HepG2 (cell line): Measurements from ENCODE around the gene TTC31. TPM values are rescaled to one million over a fixed set of nuclear protein-coding genes. Genes with fewer than 3 reads are reported as not detected.

Experiments
- ARNT ChIP-seq: fragments of 450-650 bp; IDR thresholded peaks from 2 replicates; pipeline ENCODE4 v1.6.1; 2017
- BHLHE40 ChIP-seq: IDR thresholded peaks from 2 replicates; pipeline ENCODE4 v1.6.1; 2011; ENCODE audit warnings: low read length, improper control_type of control experiment
- CBFB ChIP-seq: sonication (generic); formaldehyde crosslinking; IDR thresholded peaks from 2 replicates; pipeline ENCODE4 v1.4.0; 2020; ENCODE audit warnings: missing genetic modification reagents
- CREM ChIP-seq, 2 experiments: sonication (generic) in 1 of 2; formaldehyde crosslinking in 1 of 2; IDR thresholded peaks; 2 replicates each; pipeline versions ENCODE4 v1.4.0 to v1.6.1; 2016 to 2020; ENCODE audit warnings: antibody characterized with exemption in 1 of 2, mild to moderate bottlenecking in 1 of 2, missing genetic modification reagents in 1 of 2
- FOXA3 ChIP-seq: IDR thresholded peaks from 2 replicates; pipeline ENCODE4 v1.6.1; 2016; ENCODE audit warnings: missing genetic modification reagents, missing compliant biosample characterization
- FOXK2 ChIP-seq: fragments of 450-650 bp; IDR thresholded peaks from 2 replicates; pipeline ENCODE4 v1.6.1; 2016
- HNRNPH1 ChIP-seq: fragments of 200-400 bp; formaldehyde crosslinking; optimal IDR thresholded peaks from 2 replicates; pipeline ENCODE3; 2017; ENCODE audit warnings: mild to moderate bottlenecking, low read depth, low read length
- JUN ChIP-seq: sonication (generic); formaldehyde crosslinking; IDR thresholded peaks from 2 replicates; pipeline ENCODE4 v1.4.0; 2020; ENCODE audit warnings: mild to moderate bottlenecking, missing genetic modification reagents
- MAFG ChIP-seq: sonication (generic); formaldehyde crosslinking; IDR thresholded peaks from 2 replicates; pipeline ENCODE4 v1.5.1; 2020; ENCODE audit warnings: mild to moderate bottlenecking, missing genetic modification reagents
- MEIS1 ChIP-seq: sonication (generic); formaldehyde crosslinking; IDR thresholded peaks from 2 replicates; pipeline ENCODE4 v1.9.0; 2021; ENCODE audit warnings: mild to moderate bottlenecking, missing genetic modification reagents, moderate library complexity, borderline replicate concordance
- POLR2AphosphoS2 ChIP-seq: IDR thresholded peaks from 2 replicates; pipeline ENCODE4 v1.6.1; 2011; ENCODE audit warnings: low read depth, low read length, improper control_type of control experiment
- RFXAP ChIP-seq: sonication (generic); formaldehyde crosslinking; IDR thresholded peaks from 2 replicates; pipeline ENCODE4 v1.4.0; 2020; ENCODE audit warnings: missing genetic modification reagents, borderline replicate concordance
- RXRA ChIP-seq: sonication (generic); formaldehyde crosslinking; IDR thresholded peaks from 2 replicates; pipeline ENCODE4 v1.5.1; 2020; ENCODE audit warnings: missing genetic modification reagents
- SNAPC2 ChIP-seq: sonication (generic); formaldehyde crosslinking; IDR thresholded peaks from 2 replicates; pipeline ENCODE4 v1.8.1; 2022; ENCODE audit warnings: mild to moderate bottlenecking, missing genetic modification reagents
- SOX13 ChIP-seq, 3 experiments: fragments of 450-650 bp in 1 of 3; sonication (generic) in 1 of 3; formaldehyde crosslinking in 1 of 3; IDR thresholded peaks in 2 of 3; conservative IDR thresholded peaks in 1 of 3; 2 replicates each; pipeline versions ENCODE4 v1.5.0 to v1.6.1; 2016 to 2020; ENCODE audit warnings: antibody characterized with exemption in 1 of 3, mild to moderate bottlenecking in 1 of 3, missing compliant biosample characterization in 1 of 3, missing genetic modification reagents in 1 of 3, moderate library complexity in 1 of 3
- SOX6 ChIP-seq, 2 experiments: fragments of 450-650 bp in 1 of 2; sonication (generic) in 1 of 2; formaldehyde crosslinking in 1 of 2; IDR thresholded peaks; 2 replicates each; pipeline versions ENCODE4 v1.4.0 to v1.6.1; 2017 to 2020; ENCODE audit warnings: antibody characterized with exemption in 1 of 2, mild to moderate bottlenecking in 1 of 2, missing genetic modification reagents in 1 of 2
- SPEN ChIP-seq: sonication (generic); formaldehyde crosslinking; IDR thresholded peaks from 2 replicates; pipeline ENCODE4 v1.5.1; 2020; ENCODE audit warnings: low read depth, mild to moderate bottlenecking, missing genetic modification reagents
- TCF7 ChIP-seq: sonication (generic); IDR thresholded peaks from 2 replicates; pipeline ENCODE4 v1.6.1; 2016; ENCODE audit warnings: antibody characterized with exemption, low read depth
- TSC22D2 ChIP-seq: sonication (generic); formaldehyde crosslinking; IDR thresholded peaks from 2 replicates; pipeline ENCODE4 v1.5.1; 2020; ENCODE audit warnings: missing genetic modification reagents, mild to moderate bottlenecking, borderline replicate concordance
- ZFP1 ChIP-seq: IDR thresholded peaks from 2 replicates; pipeline ENCODE4 v1.6.1; 2016
- ZNF101 ChIP-seq: sonication (generic); formaldehyde crosslinking; IDR thresholded peaks from 2 replicates; pipeline ENCODE4 v1.4.0; 2020; ENCODE audit warnings: mild to moderate bottlenecking, low read depth, missing genetic modification reagents, borderline replicate concordance
- ZNF788 ChIP-seq: sonication (generic); formaldehyde crosslinking; IDR thresholded peaks from 2 replicates; pipeline ENCODE4 v1.5.0; 2020; ENCODE audit warnings: mild to moderate bottlenecking, missing genetic modification reagents, borderline replicate concordance
- polyA plus RNA-seq, 8 experiments: library from polyadenylated mRNA; depleted of rRNA in 3 of 8; stranded (reverse) in 7 of 8; unstranded in 1 of 8; fragments of >200 nt; fragmentation: Illumina TruSeq in 4 of 8; extraction: Trizol in 4 of 8; gene quantifications; 2 replicates each; pipeline versions ENCODE4 v1.2.1 to v1.2.3, GENCODE V29; 2011 to 2016; ENCODE audit warnings: low read depth in 4 of 8, missing spikeins in 1 of 8, mixed read lengths in 1 of 8; ENCODE audit not compliant: insufficient read depth in 1 of 8
- total RNA-seq, 5 experiments: library from RNA; depleted of rRNA; stranded (reverse); fragments of >200 nt; fragmentation: Illumina TruSeq; extraction: Trizol; gene quantifications; 2 replicates each; pipeline ENCODE4 v1.2.3, GENCODE V29; 2016; ENCODE audit warnings: low read depth in 1 of 5
- TF ChIP-seq, protein P1 (sequence below): sonication (generic); formaldehyde crosslinking; IDR thresholded peaks from 2 replicates; pipeline ENCODE4 v1.5.0; 2020; ENCODE audit warnings: mild to moderate bottlenecking, missing genetic modification reagents, borderline replicate concordance
- TF ChIP-seq, protein P2 (sequence below): sonication (generic); formaldehyde crosslinking; IDR thresholded peaks from 2 replicates; pipeline ENCODE4 v1.4.0; 2020; ENCODE audit warnings: mild to moderate bottlenecking, missing genetic modification reagents
- TF ChIP-seq, protein P3 (sequence below): sonication (generic); formaldehyde crosslinking; IDR thresholded peaks from 2 replicates; pipeline ENCODE4 v1.4.0; 2020; ENCODE audit warnings: missing genetic modification reagents
- TF ChIP-seq, protein P4 (sequence below): sonication (generic); formaldehyde crosslinking; IDR thresholded peaks from 2 replicates; pipeline ENCODE4 v1.4.0; 2020; ENCODE audit warnings: missing genetic modification reagents, borderline replicate concordance

TTC31 gene
- total and polyA plus RNA-seq, 2 of the 13 experiments (the other 11 are each of a cell fraction or from before 2014, with no cell fraction given) = 28.3 to 39.5 TPM

DNA sequence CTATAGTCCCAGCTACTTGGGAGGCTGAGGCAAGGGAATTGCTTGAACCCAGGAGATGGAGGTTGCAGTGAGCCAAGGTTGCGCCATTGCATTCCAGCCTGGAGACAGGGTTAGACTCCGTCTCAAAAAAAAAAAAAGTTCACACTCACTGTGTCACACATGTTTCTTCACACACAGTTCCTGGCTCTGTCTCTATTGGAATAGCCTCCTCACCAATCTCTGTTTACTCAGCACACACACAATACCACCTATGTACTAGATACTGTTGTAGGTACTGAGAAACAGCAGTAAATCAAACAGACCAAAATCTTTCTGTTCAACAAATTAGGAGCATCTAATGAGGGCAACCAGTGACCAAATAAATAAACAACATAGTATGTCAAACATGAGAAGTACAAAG lies 3.3 kb downstream of the TTC31 start (continued):
- TF ChIP-seq, protein P1, sequence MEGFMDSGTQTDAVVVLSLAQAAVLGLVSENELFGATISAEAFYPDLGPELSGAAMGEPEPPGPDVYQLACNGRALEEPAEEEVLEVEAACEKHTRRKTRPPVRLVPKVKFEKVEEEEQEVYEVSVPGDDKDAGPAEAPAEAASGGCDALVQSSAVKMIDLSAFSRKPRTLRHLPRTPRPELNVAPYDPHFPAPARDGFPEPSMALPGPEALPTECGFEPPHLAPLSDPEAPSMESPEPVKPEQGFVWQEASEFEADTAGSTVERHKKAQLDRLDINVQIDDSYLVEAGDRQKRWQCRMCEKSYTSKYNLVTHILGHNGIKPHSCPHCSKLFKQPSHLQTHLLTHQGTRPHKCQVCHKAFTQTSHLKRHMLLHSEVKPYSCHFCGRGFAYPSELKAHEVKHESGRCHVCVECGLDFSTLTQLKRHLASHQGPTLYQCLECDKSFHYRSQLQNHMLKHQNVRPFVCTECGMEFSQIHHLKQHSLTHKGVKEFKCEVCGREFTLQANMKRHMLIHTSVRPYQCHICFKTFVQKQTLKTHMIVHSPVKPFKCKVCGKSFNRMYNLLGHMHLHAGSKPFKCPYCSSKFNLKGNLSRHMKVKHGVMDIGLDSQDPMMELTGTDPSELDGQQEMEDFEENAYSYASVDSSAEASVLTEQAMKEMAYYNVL (CRISPR knock-in tag) = no peak
- peak; percentile 44; the same call in 1 of the 2 replicates for TF ChIP-seq CREM (IDR thresholded peaks at IDR 0.05)
- no peak for TF ChIP-seq CREM (CRISPR knock-in tag; IDR thresholded peaks at IDR 0.05)
- 0 out of 2 replicates have a peak, but pooled peaks have one; percentile 35 for TF ChIP-seq MEIS1 (CRISPR knock-in tag)
- TF ChIP-seq ARNT = no peak
- TF ChIP-seq, protein P2, sequence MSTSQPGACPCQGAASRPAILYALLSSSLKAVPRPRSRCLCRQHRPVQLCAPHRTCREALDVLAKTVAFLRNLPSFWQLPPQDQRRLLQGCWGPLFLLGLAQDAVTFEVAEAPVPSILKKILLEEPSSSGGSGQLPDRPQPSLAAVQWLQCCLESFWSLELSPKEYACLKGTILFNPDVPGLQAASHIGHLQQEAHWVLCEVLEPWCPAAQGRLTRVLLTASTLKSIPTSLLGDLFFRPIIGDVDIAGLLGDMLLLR (CRISPR knock-in tag) = no peak
- TF ChIP-seq RFXAP (CRISPR knock-in tag) = no peak
- TF ChIP-seq HNRNPH1 = no peak
- TF ChIP-seq TSC22D2 (CRISPR knock-in tag) = 0 out of 2 replicates have a peak, but pooled peaks have one; percentile 26
- TF ChIP-seq CBFB (CRISPR knock-in tag) = no peak
- TF ChIP-seq SOX13 (IDR thresholded peaks at IDR 0.05) = no peak
- TF ChIP-seq SOX13 (CRISPR knock-in tag; conservative IDR thresholded peaks at IDR 0.05 in 1 of 2, IDR thresholded peaks at IDR 0.05 in 1 of 2) = peak in 1 of 2 experiments; percentile 71; a peak in 2 of 4 replicates
- TF ChIP-seq TCF7 = 0 out of 2 replicates have a peak, but pooled peaks have one; percentile 17
- TF ChIP-seq JUN (CRISPR knock-in tag) = no peak
- 0 out of 2 replicates have a peak, but pooled peaks have one; percentile 23 for TF ChIP-seq SNAPC2 (CRISPR knock-in tag)
- no peak for TF ChIP-seq SOX6 (IDR thresholded peaks at IDR 0.05)
- peak; percentile 45; the same call in 1 of the 2 replicates for TF ChIP-seq SOX6 (CRISPR knock-in tag; IDR thresholded peaks at IDR 0.05)
- TF ChIP-seq, protein P3, sequence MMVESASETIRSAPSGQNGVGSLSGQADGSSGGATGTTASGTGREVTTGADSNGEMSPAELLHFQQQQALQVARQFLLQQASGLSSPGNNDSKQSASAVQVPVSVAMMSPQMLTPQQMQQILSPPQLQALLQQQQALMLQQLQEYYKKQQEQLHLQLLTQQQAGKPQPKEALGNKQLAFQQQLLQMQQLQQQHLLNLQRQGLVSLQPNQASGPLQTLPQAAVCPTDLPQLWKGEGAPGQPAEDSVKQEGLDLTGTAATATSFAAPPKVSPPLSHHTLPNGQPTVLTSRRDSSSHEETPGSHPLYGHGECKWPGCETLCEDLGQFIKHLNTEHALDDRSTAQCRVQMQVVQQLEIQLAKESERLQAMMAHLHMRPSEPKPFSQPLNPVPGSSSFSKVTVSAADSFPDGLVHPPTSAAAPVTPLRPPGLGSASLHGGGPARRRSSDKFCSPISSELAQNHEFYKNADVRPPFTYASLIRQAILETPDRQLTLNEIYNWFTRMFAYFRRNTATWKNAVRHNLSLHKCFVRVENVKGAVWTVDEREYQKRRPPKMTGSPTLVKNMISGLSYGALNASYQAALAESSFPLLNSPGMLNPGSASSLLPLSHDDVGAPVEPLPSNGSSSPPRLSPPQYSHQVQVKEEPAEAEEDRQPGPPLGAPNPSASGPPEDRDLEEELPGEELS = peak; percentile 71
- no peak for TF ChIP-seq BHLHE40
- TF ChIP-seq ZFP1 (CRISPR knock-in tag) = no peak
- peak; percentile 83 for TF ChIP-seq FOXA3 (CRISPR knock-in tag)
- TF ChIP-seq POLR2AphosphoS2 = no peak
- TF ChIP-seq, protein P4, sequence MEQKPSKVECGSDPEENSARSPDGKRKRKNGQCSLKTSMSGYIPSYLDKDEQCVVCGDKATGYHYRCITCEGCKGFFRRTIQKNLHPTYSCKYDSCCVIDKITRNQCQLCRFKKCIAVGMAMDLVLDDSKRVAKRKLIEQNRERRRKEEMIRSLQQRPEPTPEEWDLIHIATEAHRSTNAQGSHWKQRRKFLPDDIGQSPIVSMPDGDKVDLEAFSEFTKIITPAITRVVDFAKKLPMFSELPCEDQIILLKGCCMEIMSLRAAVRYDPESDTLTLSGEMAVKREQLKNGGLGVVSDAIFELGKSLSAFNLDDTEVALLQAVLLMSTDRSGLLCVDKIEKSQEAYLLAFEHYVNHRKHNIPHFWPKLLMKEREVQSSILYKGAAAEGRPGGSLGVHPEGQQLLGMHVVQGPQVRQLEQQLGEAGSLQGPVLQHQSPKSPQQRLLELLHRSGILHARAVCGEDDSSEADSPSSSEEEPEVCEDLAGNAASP (CRISPR knock-in tag) = peak; percentile 26; the same call in 1 of the 2 replicates
- no peak for TF ChIP-seq ZNF788
- no peak for TF ChIP-seq RXRA
- peak; percentile 46; the same call in 1 of the 2 replicates for TF ChIP-seq FOXK2
- TF ChIP-seq MAFG = no peak
- no peak for TF ChIP-seq SPEN
- TF ChIP-seq ZNF101 (CRISPR knock-in tag) = no peak
